Neural progenitor cell (in vitro differentiated cells): ENCODE data around the gene UBLCP1.
"Not testable (repeated sequence)": the region's sequence is repeated elsewhere in the genome, so short reads cannot be mapped to it uniquely, and the experiment has no call there.

Experiments
- CTCF ChIP-seq: fragments of 200-600 bp; sonication (generic); IDR thresholded peaks from 2 replicates; pipeline ENCODE4 v1.5.1; 2017; ENCODE audit warnings: antibody characterized with exemption, mild to moderate bottlenecking
- EZH2 ChIP-seq: fragments of 200-600 bp; sonication (generic); IDR thresholded peaks from 2 replicates; pipeline ENCODE4 v1.6.1; 2017; ENCODE audit warnings: antibody characterized with exemption, mild to moderate bottlenecking, moderate library complexity

- TF ChIP-seq CTCF, EZH2: not testable (repeated sequence)
Measured at GRCh38 chr5:159228097-159228496, 35.0 kb upstream of the UBLCP1 start.
